K562 (cell line): Measurements from ENCODE around the gene ACVR1C. TPM values are rescaled to one million over a fixed set of nuclear protein-coding genes. Genes with fewer than 3 reads are reported as not detected.

Source experiments
- ATAC-seq: fragments of 200-7000 bp; cut with Tn5 transposase; 3 replicates; pipeline ENCODE4 v1.9.1; 2020; ENCODE audit warnings: moderate library complexity
- BruUV-seq: library from RNA; stranded (reverse); fragments of 400-500 nt; replicated peaks from 2 replicates; lab custom pipeline; 2021; lab: Mats Ljungman, UMichigan
- CTCF ChIA-PET: fragments of 300-600 bp; formaldehyde crosslinking; extraction: SDS; loops from one replicate; lab custom pipeline; 2021; ENCODE audit warnings: low intra/inter-chr PET ratio; lab: Yijun Ruan, JAX
- POLR2A ChIA-PET: fragments of 300-600, 350-650 bp; sonication (Branson Sonifier 250); formaldehyde crosslinking; extraction: SDS; loops from one replicate; lab custom pipeline; 2021; ENCODE audit warnings: antibody characterized with exemption, inconsistent platforms; lab: Yijun Ruan, JAX
- DNase-seq, 4 experiments: peaks; one replicate each; pipeline versions ENCODE4 v3.0.0 to v3.0.0-alpha.2; 2011 to 2018; ENCODE audit warnings: low spot score in 3 of 4, mixed read lengths in 3 of 4; ENCODE audit errors: extremely low read depth in 1 of 4
- FAIRE-seq: peaks from 2 replicates; lab custom pipeline; 2011; peaks lifted over from hg19 to GRCh38; lab: Jason Lieb, UNC
- H2AFZ ChIP-seq: 2 replicates; pipeline ENCODE4 v1.6.0; 2011; ENCODE audit warnings: low read depth, low read length, control low read depth, inconsistent platforms
- H3K27ac ChIP-seq: fragments of 200-600 bp; 3 replicates; pipeline ENCODE4 v1.8.0; 2011; ENCODE audit warnings: low read depth, mild to moderate bottlenecking, control low read depth, inconsistent platforms, low read length, moderate library complexity, mixed read lengths; ENCODE audit errors: extremely low read depth
- H3K27me3 ChIP-seq, 2 experiments: fragments of 300-600 bp in 1 of 2; 2 replicates in 1 of 2; 3 replicates in 1 of 2; pipeline versions ENCODE4 v1.6.0 to v1.8.0; 2011; ENCODE audit warnings: inconsistent platforms in 2 of 2, low read length in 2 of 2, mild to moderate bottlenecking in 1 of 2, mixed read lengths in 1 of 2, moderate library complexity in 1 of 2; ENCODE audit not compliant: control insufficient read depth in 2 of 2, insufficient read depth in 2 of 2
- H3K36me3 ChIP-seq: fragments of 300-600 bp; 3 replicates; pipeline ENCODE4 v1.8.0; 2011; ENCODE audit warnings: mild to moderate bottlenecking, low read length, inconsistent platforms; ENCODE audit not compliant: control insufficient read depth, insufficient read depth
- H3K4me1 ChIP-seq, 2 experiments: fragments of 200-600 bp in 1 of 2; replicated peaks in 1 of 2; 2 replicates in 1 of 2; 3 replicates in 1 of 2; pipeline versions ENCODE4 v1.5.1 to v1.8.0; 2011; ENCODE audit warnings: inconsistent platforms in 2 of 2, low read length in 2 of 2, mild to moderate bottlenecking in 1 of 2, mixed read lengths in 1 of 2, moderate library complexity in 1 of 2; ENCODE audit not compliant: control insufficient read depth in 2 of 2, insufficient read depth in 2 of 2
- H3K4me2 ChIP-seq: 2 replicates; pipeline ENCODE4 v1.6.1; 2011; ENCODE audit warnings: low read length, control low read depth, inconsistent platforms, mixed read lengths; ENCODE audit not compliant: insufficient read depth
- H3K4me3 ChIP-seq: fragments of 200-600 bp; sonication (generic), shearing (Covaris generic); 2 replicates; pipeline ENCODE4 v1.5.1; 2016; ENCODE audit warnings: control low read depth, inconsistent platforms
- H3K79me2 ChIP-seq: fragments of 200-600 bp; 3 replicates; pipeline ENCODE4 v1.8.0; 2011; ENCODE audit warnings: low read length, inconsistent platforms; ENCODE audit not compliant: control insufficient read depth, insufficient read depth
- H3K9ac ChIP-seq, 2 experiments: 2 replicates each; pipeline versions ENCODE4 v1.6.0 to v1.6.1; 2011; ENCODE audit warnings: low read depth in 2 of 2, low read length in 2 of 2, control low read depth in 1 of 2, inconsistent platforms in 1 of 2, mild to moderate bottlenecking in 1 of 2, mixed read lengths in 1 of 2; ENCODE audit not compliant: insufficient read depth in 1 of 2
- H3K9me1 ChIP-seq: one replicate; pipeline ENCODE4 v1.6.0; 2011; ENCODE audit warnings: inconsistent platforms, mild to moderate bottlenecking, low read length, moderate library complexity; ENCODE audit not compliant: control insufficient read depth, insufficient read depth
- H3K9me3 ChIP-seq: replicated peaks from 2 replicates; pipeline ENCODE4 v1.5.1; 2011; ENCODE audit warnings: low read depth, low read length, inconsistent platforms; ENCODE audit not compliant: control insufficient read depth, insufficient read depth
- H4K20me1 ChIP-seq: replicated peaks from 2 replicates; pipeline ENCODE4 v1.6.1; 2011; ENCODE audit warnings: low read length, inconsistent platforms, mixed read lengths; ENCODE audit not compliant: control insufficient read depth, insufficient read depth
- AFF1 ChIP-seq, 2 experiments: fragments of 450-650 bp; IDR thresholded peaks; 2 replicates each; pipeline ENCODE4 v1.6.1; 2018; ENCODE audit warnings: mild to moderate bottlenecking in 2 of 2, low read depth in 1 of 2; ENCODE audit not compliant: partially characterized antibody in 2 of 2
- CEBPG ChIP-seq, 3 experiments: fragments of 200-800 bp in 1 of 3; sonication (Bioruptor generic) in 1 of 3; sonication (generic) in 1 of 3; formaldehyde crosslinking in 1 of 3; IDR thresholded peaks in 2 of 3; conservative IDR thresholded peaks in 1 of 3; 2 replicates each; pipeline versions ENCODE4 v1.6.1 to v1.8.0; 2016 to 2022; ENCODE audit warnings: missing compliant biosample characterization in 2 of 3, missing genetic modification characterization in 2 of 3, mild to moderate bottlenecking in 1 of 3, missing genetic modification reagents in 1 of 3
- CREB3 ChIP-seq: fragments of 450-650 bp; conservative IDR thresholded peaks from 2 replicates; pipeline ENCODE4 v1.6.1; 2016; ENCODE audit warnings: missing genetic modification characterization, low read depth, mild to moderate bottlenecking, missing compliant biosample characterization, moderate library complexity
- DPF2 ChIP-seq: fragments of 450-650 bp; IDR thresholded peaks from 2 replicates; pipeline ENCODE4 v1.6.1; 2016
- EGR1 ChIP-seq: fragments of 450-650 bp; conservative IDR thresholded peaks from 2 replicates; pipeline ENCODE4 v1.6.1; 2017; ENCODE audit warnings: mild to moderate bottlenecking
- HCFC1 ChIP-seq: IDR thresholded peaks from 2 replicates; pipeline ENCODE4 v1.6.1; 2012; ENCODE audit warnings: low read depth, low read length, improper control_type of control experiment
- JUND ChIP-seq, 2 experiments: IDR thresholded peaks; 2 replicates in 1 of 2; 3 replicates in 1 of 2; pipeline ENCODE4 v1.6.1; 2011; ENCODE audit warnings: borderline replicate concordance in 2 of 2, low read depth in 2 of 2, low read length in 2 of 2, improper control_type of control experiment in 1 of 2, missing biosample characterization in 1 of 2, missing genetic modification characterization in 1 of 2, missing genetic modification reagents in 1 of 2
- MEIS2 ChIP-seq: fragments of 450-650 bp; IDR thresholded peaks from 2 replicates; pipeline ENCODE4 v1.6.1; 2014; ENCODE audit warnings: mild to moderate bottlenecking; ENCODE audit not compliant: partially characterized antibody
- POLR2A ChIP-seq: fragments of 450-650 bp; conservative IDR thresholded peaks from 2 replicates; pipeline ENCODE4 v1.6.1; 2016
- POLR2G ChIP-seq: fragments of 200-400 bp; formaldehyde crosslinking; IDR thresholded peaks from 2 replicates; pipeline ENCODE4 v1.6.1; 2017; ENCODE audit warnings: low read depth, mild to moderate bottlenecking, antibody characterized with exemption, low read length, moderate library complexity
- PYGO2 ChIP-seq: fragments of 450-650 bp; IDR thresholded peaks from 2 replicates; pipeline ENCODE4 v1.6.1; 2016; ENCODE audit warnings: mild to moderate bottlenecking, missing genetic modification characterization, moderate library complexity, missing compliant biosample characterization
- RCOR1 ChIP-seq, 2 experiments: IDR thresholded peaks; 2 replicates each; pipeline ENCODE4 v1.6.1; 2012; ENCODE audit warnings: low read depth in 2 of 2, low read length in 2 of 2, borderline replicate concordance in 1 of 2, improper control_type of control experiment in 1 of 2
- SIN3B ChIP-seq: fragments of 450-650 bp; IDR thresholded peaks from 2 replicates; pipeline ENCODE4 v1.6.1; 2017; ENCODE audit warnings: low read depth, mild to moderate bottlenecking, moderate library complexity
- ZNF316 ChIP-seq: fragments of 450-650 bp; IDR thresholded peaks from 2 replicates; pipeline ENCODE4 v1.6.1; 2016
- ZNF444 ChIP-seq: fragments of 250-450 bp; sonication (Bioruptor Pico); IDR thresholded peaks from 2 replicates; pipeline ENCODE4 v1.4.0; 2020; ENCODE audit warnings: mild to moderate bottlenecking, moderate library complexity
- ZNF780A ChIP-seq: fragments of 250-450 bp; sonication (Bioruptor Pico); IDR thresholded peaks from 2 replicates; pipeline ENCODE4 v1.5.0; 2021; ENCODE audit warnings: mild to moderate bottlenecking
- ZZZ3 ChIP-seq: fragments of 450-650 bp; IDR thresholded peaks from 2 replicates; pipeline ENCODE4 v1.6.1; 2016; ENCODE audit warnings: antibody characterized with exemption, mild to moderate bottlenecking, moderate library complexity
- WGBS: fragments of 100-300 bp; shearing (Covaris generic); methylation state at CpG from one replicate; pipeline ENCODE4 v1.1.6; 2016; ENCODE audit warnings: low coverage, mixed read lengths; ENCODE audit not compliant: insufficient coverage; ENCODE audit errors: missing lambda C conversion rate; 5-methylcytosine and 5-hydroxymethylcytosine counted together
- in situ Hi-C: fragments of 300-500 bp; cut with MboI; formaldehyde crosslinking; loops from 4 replicates; pipeline ENCODE4 v1.15.0; 2018; ENCODE audit warnings: inconsistent platforms, mixed read lengths
- intact Hi-C: fragments of 100-400 bp; cut with micrococcal nuclease; formaldehyde crosslinking; loops from 2 replicates; pipeline ENCODE4 v1.14.2; 2022
- polyA plus RNA-seq, 8 experiments: library from polyadenylated mRNA; depleted of rRNA in 4 of 8; stranded (reverse) in 5 of 8; unstranded in 3 of 8; fragments of >200 nt; fragmentation: Nextera tagmentation in 2 of 8; fragmentation: Illumina TruSeq in 1 of 8; extraction: Ambion mirVana in 2 of 8; extraction: Trizol in 1 of 8; gene quantifications; 2 replicates each; pipeline versions ENCODE4 v1.2.1 to v1.2.3, GENCODE V29; 2011 to 2014; ENCODE audit warnings: inconsistent platforms in 1 of 8, missing spikeins in 1 of 8
- total RNA-seq, 7 experiments: library from RNA; depleted of rRNA in 6 of 7; stranded (reverse); fragments of >200 nt in 6 of 7; fragmentation: Illumina TruSeq in 2 of 7; extraction: Trizol in 2 of 7; gene quantifications; 2 replicates each; pipeline versions ENCODE4 v1.2.1 to v1.2.3, GENCODE V29; 2011 to 2021; ENCODE audit warnings: low replicate concordance in 1 of 7

The ACVR1C gene
- total and polyA plus RNA-seq, 9 of the 15 experiments (the other 6 are each of a cell fraction or from before 2014, with no cell fraction given) = 0.05 to 0.58 (median 0.28) TPM

GRCh38 chr2:157672129-157672528 is 43.5 kb upstream of the ACVR1C start:
- POLR2A ChIA-PET = interaction anchor here (1.0 kb wide), 1 partner anchor 22 kb away, joined by 3 read pairs; no protein-coding TSS in a partner anchor
- H3K4me1 ChIP-seq = no peaks in the 10 kb centered on the region
- H3K9me1 ChIP-seq = no peaks in the 10 kb centered on the region
- H3K9ac ChIP-seq = no peak overlapping the region
- no TSS peak for BruUV-seq
- H3K36me3 ChIP-seq = no peaks in the 10 kb centered on the region
- 4% methylated on average over 10 of the region's 10 CpGs for WGBS
- peaks cover 0 to 4% of the 10 kb centered on the region in 2 experiments; a peak in 2 of 5 replicates for H3K27me3 ChIP-seq
- no peak overlapping the region; the same call in 1 of the 2 replicates for H2AFZ ChIP-seq
- intact Hi-C loops (no loop called here), in situ Hi-C loops (no loop called here)
- no peak overlapping the region for H3K4me3 ChIP-seq
- FAIRE-seq (peak; percentile 42), ATAC-seq (no peak), DNase-seq (peak in 1 of 4 experiments; percentile 26)
- CTCF ChIA-PET = no interaction called here
- H3K27ac ChIP-seq = no peak overlapping the region
- H3K9me3 ChIP-seq = no peaks in the 10 kb centered on the region
- no peak overlapping the region for H3K4me2 ChIP-seq
- no peaks in the 10 kb centered on the region for H3K79me2 ChIP-seq
- no peaks in the 10 kb centered on the region for H4K20me1 ChIP-seq
- TF ChIP-seq ZZZ3 (no peak), CREB3 (tag) (no peak), JUND (IDR thresholded peaks at IDR 0.05; ENCODE audit: borderline replicate concordance, low read depth, low read length) (peak; percentile 34; the same call in 1 of the 2 replicates), JUND (tag; IDR thresholded peaks at IDR 0.05; ENCODE audit: borderline replicate concordance, low read depth, low read length) (no peak), PYGO2 (tag) (no peak), EGR1 (0 out of 2 replicates have a peak, but pooled peaks have one; percentile 4), AFF1 (IDR thresholded peaks at IDR 0.05; ENCODE audit: low read depth in 1 of 2, partially characterized antibody in 2 of 2) (no peak), MEIS2 (peak; percentile 27), ZNF316 (no peak), ZNF780A (CRISPR knock-in tag) (no peak), CEBPG (CRISPR knock-in tag; IDR thresholded peaks at IDR 0.05) (no peak), CEBPG (tag; conservative IDR thresholded peaks at IDR 0.05 in 1 of 2, IDR thresholded peaks at IDR 0.05 in 1 of 2) (peak in 1 of 2 experiments; percentile 51; a peak in 2 of 4 replicates), HCFC1 (no peak), RCOR1 (IDR thresholded peaks at IDR 0.05; ENCODE audit: borderline replicate concordance in 1 of 2, low read depth in 2 of 2, low read length in 2 of 2) (no peak), DPF2 (no peak), POLR2G (no peak), ZNF444 (CRISPR knock-in tag) (no peak), POLR2A (no peak), SIN3B (no peak)
